H7 (cell line): ENCODE measurements around the gene GABBR2. TPM values are rescaled to one million over a fixed set of nuclear protein-coding genes. Genes with fewer than 3 reads are reported as not detected.
A peak's percentile ranks its signal among the peaks of the same experiment; 100 is the strongest.

Experiments
- DNase-seq: peaks from one replicate; pipeline ENCODE4 v3.0.0; 2012
- H3K27me3 ChIP-seq: 2 replicates; pipeline ENCODE4 v1.6.0; 2011; ENCODE audit warnings: mild to moderate bottlenecking, low read length; ENCODE audit not compliant: control insufficient read depth, insufficient read depth
- H3K36me3 ChIP-seq: replicated peaks from 2 replicates; pipeline ENCODE4 v1.5.1; 2011; ENCODE audit warnings: low read length; ENCODE audit not compliant: control insufficient read depth, insufficient read depth
- H3K4me3 ChIP-seq: 2 replicates; pipeline ENCODE4 v1.5.1; 2011; ENCODE audit warnings: low read depth, mild to moderate bottlenecking, control low read depth, low read length, moderate library complexity; ENCODE audit not compliant: insufficient read depth
- total RNA-seq: library from RNA; depleted of rRNA; stranded (reverse); fragments of >200 nt; shearing (Covaris generic); gene quantifications from 2 replicates; pipeline ENCODE4 v1.2.3, GENCODE V29; 2014; rRNA removed

GABBR2 gene
- 0.52 and 0.66 TPM in 2 replicates for total RNA-seq

- Histone ChIP-seq H3K4me3 (peak within 1 kb of the TSS; percentile 36), H3K27me3 (peaks cover 51% of the 10 kb centered on the region), H3K36me3 (no peaks in the 10 kb centered on the region)
- DNase-seq: peak; percentile 88
Observed at GRCh38 chr9:98708933-98709911, at the start of gene GABBR2. Gene GABBR2 (minus strand): TSS chr9:98708935. CDS start chr9:98708737, 198 bp downstream.

- peak; percentile 71 for DNase-seq
- Histone ChIP-seq H3K36me3 (peaks cover 6% of the 10 kb centered on the region), H3K4me3 (no peak overlapping the region)
Observed at GRCh38 chr9:98755006-98755618, 46.4 kb upstream of the GABBR2 start.

DNA sequence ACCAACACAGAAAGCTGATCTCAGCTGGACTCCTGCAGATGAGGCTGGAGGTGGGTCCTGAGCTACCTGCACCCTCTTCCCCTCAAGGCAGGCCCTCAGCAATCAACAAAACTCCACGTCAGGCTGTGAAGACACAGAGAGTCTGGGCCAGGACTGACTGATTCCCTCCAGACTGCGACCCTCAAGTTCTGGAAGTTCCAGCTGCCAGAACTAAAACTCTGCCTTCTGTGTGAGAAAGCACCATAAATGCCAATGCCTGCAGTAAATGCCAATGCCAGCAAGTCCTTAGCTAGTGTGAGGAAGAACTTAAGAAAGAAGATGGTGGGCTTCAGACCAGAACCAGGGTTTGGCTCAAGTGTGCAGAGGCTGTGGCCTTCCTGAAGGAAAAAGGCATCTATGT is 42.5 kb upstream of the GABBR2 start:
- DNase-seq: no peak
- H3K4me3 ChIP-seq: no peak overlapping the region
- H3K36me3 ChIP-seq: peaks cover 4% of the 10 kb centered on the region
- no peaks in the 10 kb centered on the region for H3K27me3 ChIP-seq

More at GRCh38 chr9:98755006-98755618, 46.4 kb upstream of the GABBR2 start:
- no peaks in the 10 kb centered on the region for H3K27me3 ChIP-seq

DNA sequence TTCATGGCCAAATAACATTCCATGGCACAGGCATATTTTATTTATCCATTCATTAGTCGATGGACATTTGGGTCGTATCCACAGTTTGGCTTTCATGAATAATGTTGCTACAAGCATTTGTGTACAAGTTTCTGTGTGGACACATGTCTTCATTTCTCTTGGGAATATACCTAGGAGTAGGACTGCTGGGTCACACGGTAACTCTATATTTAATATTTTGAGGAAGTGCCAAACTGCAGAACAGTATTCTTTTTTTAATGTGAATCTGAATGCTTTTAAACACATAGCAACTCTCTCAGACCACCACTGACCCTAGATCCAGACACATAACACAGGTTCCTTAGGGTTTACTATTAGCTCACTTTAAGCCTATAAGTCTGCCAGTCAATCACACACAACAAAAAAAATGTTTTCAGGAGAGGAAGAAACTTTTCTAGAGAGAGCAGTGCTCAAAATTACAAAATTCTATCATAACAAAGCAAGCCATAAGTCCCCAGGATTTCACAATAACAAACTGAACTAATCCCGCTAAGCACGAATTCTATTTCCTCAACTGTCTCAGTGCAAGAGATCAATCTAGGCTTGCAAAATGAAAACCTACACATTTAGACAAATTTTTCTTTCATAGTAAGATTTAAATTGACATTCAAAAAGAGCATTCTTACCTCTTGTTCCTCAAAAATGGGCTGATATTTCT is 41.8 kb upstream of the GABBR2 start:
- H3K36me3 ChIP-seq: peaks cover 2% of the 10 kb centered on the region

GRCh38 chr9:98747476-98747875 is 38.7 kb upstream of the GABBR2 start:
- no peak for DNase-seq
- H3K36me3 ChIP-seq: peaks cover 6% of the 10 kb centered on the region
- H3K27me3 ChIP-seq: no peaks in the 10 kb centered on the region
- H3K4me3 ChIP-seq: no peak overlapping the region

More for the DNA sequence above, 41.8 kb upstream of the GABBR2 start:
- no peak overlapping the region for H3K4me3 ChIP-seq
- no peak for DNase-seq
- H3K27me3 ChIP-seq: no peaks in the 10 kb centered on the region

DNA sequence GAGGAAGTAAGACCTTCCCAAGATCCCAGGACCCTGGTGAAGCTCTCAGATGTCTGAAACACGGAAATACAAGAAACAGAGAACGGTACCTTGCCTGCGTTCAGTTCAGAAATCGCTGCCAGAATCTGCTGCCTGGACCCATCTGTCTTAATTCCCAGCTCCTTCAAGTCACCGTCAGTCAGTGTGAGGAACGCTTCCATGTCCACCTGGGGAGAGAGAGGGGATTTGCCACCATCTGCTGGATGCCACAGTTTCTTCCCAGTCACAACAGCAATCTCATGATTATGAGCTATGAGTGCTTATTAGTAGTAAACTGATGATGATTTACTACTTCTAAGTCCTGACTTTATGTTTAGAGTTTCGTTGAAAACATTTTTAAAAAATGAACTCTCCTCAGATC is 36.7 kb upstream of the GABBR2 start:
- no peak overlapping the region for H3K4me3 ChIP-seq
- no peak for DNase-seq
- no peaks in the 10 kb centered on the region for H3K27me3 ChIP-seq
- peaks cover 6% of the 10 kb centered on the region for H3K36me3 ChIP-seq

DNA sequence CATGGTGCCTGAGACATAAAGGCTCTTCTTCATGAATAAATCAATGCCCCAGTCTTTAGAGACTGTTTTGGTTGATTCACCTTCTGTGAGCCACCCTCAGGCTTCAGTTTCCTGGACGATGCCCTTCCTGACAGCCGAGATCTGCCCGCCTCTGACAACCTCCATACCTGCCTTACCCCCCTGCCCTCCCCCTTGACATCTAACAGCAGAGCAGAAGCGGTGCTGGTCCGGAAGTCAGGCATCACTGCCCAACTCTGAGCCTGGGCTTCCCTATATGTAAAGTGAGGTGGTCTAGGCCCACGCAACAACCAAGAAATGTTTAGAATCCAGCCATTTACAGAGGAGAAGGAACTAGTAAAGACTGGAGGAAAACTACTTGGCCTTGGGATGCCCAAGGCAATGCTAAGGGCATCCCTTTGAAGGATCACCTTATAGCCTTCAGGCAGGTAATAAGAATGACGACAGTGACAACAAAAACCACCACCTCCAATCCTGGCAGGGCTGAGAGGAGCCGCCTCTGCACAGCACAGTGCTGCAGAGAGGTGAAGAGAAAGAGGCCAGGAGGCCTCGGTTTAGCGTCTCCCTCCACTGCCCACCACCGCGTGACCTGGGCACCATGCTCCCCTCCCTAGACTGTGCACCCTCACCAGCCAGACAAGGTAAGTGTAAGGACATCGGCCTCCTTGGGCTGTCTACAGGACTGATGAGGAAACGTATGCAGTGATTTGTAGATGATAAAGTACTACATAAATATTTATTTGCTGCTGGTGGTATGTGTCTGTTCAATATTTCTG is 35.3 kb upstream of the GABBR2 start:
- Histone ChIP-seq H3K27me3 (no peaks in the 10 kb centered on the region), H3K4me3 (no peak overlapping the region), H3K36me3 (peaks cover 6% of the 10 kb centered on the region)
- no peak for DNase-seq

DNA sequence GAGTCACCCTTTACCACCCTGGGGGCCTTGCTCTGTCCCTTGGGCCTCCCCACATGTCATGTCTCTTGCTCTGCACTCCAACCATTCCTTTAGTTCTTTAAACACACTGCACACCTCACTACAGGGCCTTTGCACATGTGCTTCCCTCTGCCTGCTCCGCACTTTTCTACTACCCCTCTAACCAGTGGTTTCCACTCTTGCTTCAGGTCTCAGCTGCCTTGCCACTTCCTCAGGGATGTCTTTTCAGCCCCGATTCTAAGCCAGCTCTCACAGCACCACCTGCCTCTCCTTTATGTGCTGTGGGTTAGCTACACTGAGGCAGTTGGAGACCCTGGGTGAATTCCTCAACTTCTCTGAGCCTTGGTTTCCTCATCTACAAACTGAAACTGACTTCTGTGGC is 34.6 kb upstream of the GABBR2 start:
- Histone ChIP-seq H3K27me3 (no peaks in the 10 kb centered on the region), H3K36me3 (peaks cover 5% of the 10 kb centered on the region), H3K4me3 (no peak overlapping the region)
- DNase-seq: no peak

DNA sequence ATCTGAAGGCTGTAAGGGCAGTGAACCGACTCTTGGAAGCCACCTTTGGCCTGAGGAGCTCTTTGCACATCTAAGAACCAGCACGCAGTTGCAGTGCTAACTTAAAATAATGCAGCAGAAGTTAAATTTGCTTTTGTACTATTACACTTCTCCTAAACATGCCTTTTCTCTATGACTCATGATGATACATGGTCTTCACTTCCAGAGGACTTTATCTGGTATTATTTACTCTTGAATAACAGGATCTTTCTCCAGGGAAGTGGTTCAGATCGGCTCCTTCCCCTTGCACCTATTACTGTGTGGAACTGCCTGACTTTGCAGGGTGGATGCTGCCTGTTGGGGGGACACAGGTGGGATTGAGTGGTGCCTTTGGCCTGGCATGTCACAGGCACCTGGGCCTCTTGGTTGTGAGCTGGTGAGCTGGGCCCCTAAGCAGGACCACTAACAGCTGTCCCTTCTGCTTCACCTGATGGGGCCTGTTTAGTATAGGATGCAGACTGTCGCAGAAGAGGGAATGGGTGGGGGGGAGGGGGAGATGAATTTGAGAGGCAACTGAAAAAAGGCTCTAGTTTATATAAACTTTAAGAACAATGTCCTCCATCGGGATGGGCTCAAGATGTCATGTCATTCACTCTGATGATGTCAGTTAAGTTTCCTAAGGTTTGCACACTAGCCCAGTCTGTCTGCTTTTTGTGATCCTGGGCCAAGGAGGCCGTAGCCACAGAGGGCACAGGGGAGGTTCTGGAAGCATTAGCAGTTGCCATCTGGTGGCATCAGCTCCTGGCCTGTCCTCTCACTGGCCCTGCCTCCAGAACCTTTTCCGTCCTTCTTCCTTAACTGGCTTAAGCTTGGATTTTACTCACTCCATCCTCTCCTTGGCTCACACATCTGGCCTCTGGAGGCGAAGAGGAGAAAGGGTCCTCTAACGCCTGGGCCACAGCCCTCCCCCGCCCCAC is 33.9 kb upstream of the GABBR2 start:
- DNase-seq: no peak
- Histone ChIP-seq H3K27me3 (no peaks in the 10 kb centered on the region), H3K4me3 (no peak overlapping the region), H3K36me3 (peaks cover 5% of the 10 kb centered on the region)

- Histone ChIP-seq H3K27me3 (no peaks in the 10 kb centered on the region), H3K4me3 (no peak overlapping the region), H3K36me3 (peaks cover 10% of the 10 kb centered on the region)
- no peak for DNase-seq
Observed at GRCh38 chr9:98740226-98740881, 31.6 kb upstream of the GABBR2 start.

DNA sequence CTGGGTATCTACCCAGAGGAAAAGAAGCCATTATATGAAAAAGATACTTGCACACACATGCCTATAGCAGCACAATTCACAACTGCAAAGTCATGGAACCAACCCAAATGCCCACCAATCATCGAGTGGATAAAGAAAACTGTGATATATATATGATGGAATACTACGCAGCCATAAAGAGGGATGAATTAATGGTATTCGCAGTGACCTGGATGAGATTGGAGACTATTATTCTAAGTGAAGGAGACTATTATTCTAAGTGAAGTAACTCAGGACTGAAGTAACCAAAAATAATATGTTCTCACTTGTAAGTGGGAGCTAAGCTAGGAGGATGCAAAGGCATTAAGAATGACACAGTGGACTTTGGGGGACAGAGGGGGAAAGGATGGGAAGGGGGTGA is 30.0 kb upstream of the GABBR2 start:
- H3K27me3 ChIP-seq: no peaks in the 10 kb centered on the region

GRCh38 chr9:98736226-98736625 is 27.5 kb upstream of the GABBR2 start:
- Histone ChIP-seq H3K4me3 (no peak overlapping the region), H3K27me3 (no peaks in the 10 kb centered on the region), H3K36me3 (peaks cover 8% of the 10 kb centered on the region)
- no peak for DNase-seq

More for the DNA sequence above, 30.0 kb upstream of the GABBR2 start:
- Histone ChIP-seq H3K36me3 (peaks cover 9% of the 10 kb centered on the region), H3K4me3 (no peak overlapping the region)
- no peak for DNase-seq

DNA sequence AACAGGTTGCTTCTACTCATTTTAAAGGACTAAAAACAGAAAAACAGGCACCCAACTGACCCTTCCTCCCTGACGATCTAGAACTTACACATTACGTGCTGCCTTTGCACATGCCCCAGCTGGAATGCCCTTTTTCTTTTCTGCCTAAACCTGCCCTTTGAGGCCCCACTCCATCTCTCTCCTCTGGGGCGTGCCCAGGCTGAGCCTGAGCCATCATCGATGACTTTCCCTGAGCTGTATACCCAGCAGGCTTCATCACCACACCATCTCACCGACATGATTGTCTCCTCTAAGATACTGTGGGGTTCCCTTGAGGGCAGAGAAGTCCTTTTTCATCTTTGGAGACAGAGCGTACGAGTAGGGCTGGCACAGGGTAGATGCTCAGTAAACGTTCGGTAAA is 24.1 kb upstream of the GABBR2 start:
- Histone ChIP-seq H3K27me3 (no peaks in the 10 kb centered on the region), H3K36me3 (peaks cover 8% of the 10 kb centered on the region), H3K4me3 (no peak overlapping the region)
- DNase-seq: no peak
